Placental pericyte (primary cell): ENCODE data around the gene IGLL1. TPM values are rescaled to one million over a fixed set of nuclear protein-coding genes. Genes with fewer than 3 reads are reported as not detected.

ENCODE experiments used
- small RNA-seq: library from RNA; depleted of rRNA; stranded (forward); fragments of <200 nt; gene quantifications from one replicate; pipeline ENCODE3, GENCODE V24; 2012; ENCODE audit warnings: low replicate concordance
- total RNA-seq: library from RNA; depleted of rRNA; stranded (reverse); fragments of >200 nt; gene quantifications from 2 replicates; pipeline ENCODE4 v1.2.3, GENCODE V29; 2012

IGLL1 gene
- total RNA-seq = not detected in 2 replicates

DNA sequence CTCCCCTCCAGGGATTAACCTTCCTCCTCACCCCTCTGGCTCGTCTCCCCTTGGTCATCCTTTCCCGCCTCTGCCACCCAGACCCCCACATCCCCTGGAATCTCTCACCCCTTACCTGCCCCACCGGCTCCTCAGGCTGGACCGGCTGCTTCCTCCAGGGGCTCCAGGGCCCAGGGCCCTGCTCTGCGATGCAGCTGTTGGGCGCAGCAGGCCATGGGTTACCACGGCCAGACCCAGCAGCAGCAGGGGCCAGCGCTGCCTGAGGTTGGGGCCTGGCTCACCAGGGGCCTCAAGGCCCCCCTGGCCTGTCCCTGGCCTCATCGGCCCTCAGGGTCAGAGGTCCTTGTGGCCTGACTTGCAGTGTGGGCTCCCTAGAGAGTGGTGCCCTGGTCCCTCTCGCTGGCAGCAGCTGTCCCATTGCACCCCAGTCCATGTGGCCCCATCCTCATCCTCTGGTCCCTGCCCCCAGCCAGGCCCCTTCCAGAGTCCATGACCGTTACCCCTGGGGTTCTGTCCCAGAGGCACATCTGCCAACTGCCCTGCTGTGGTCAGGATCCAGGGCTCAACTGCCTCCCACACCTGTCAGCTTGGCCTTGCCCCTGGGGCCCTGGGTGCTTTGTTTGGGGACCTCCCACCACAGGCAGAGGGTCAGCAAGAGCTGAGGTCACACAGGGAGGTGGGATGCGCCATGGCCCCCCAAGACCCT, at the start of gene IGLL1:
TSS of gene IGLL1 (minus strand) at position 421 of the 706 bp plus-strand sequence. CDS start at position 321, 100 bp downstream.

Small RNA genes within 50 kb of the gene (small RNA-seq; reads per million reads assigned to genes)
- gene AP000346.3 = not detected

Other genes with a start within 250 kb of the IGLL1 start
- gene DRICH1, start 52.0 kb upstream of the IGLL1 start, total RNA-seq = not detected in 2 replicates
- gene RGL4, start 110.7 kb upstream of the IGLL1 start, total RNA-seq = not detected in 2 replicates
- gene ZNF70, start 170.8 kb upstream of the IGLL1 start, total RNA-seq = 7.4 and 12.3 TPM in 2 replicates
- not detected in 2 replicates for gene VPREB3, start 174.1 kb upstream of the IGLL1 start, total RNA-seq
- 0.44 and 0.86 TPM in 2 replicates for gene C22orf15, start 182.7 kb upstream of the IGLL1 start, total RNA-seq
- gene CHCHD10, start 187.7 kb upstream of the IGLL1 start, total RNA-seq = 2.2 and 3.1 TPM in 2 replicates
- 32.8 and 35.7 TPM in 2 replicates for gene MMP11, start 192.6 kb upstream of the IGLL1 start, total RNA-seq
- 94.8 and 101 TPM in 2 replicates for gene SMARCB1, start 206.7 kb upstream of the IGLL1 start, total RNA-seq